Measurements from ENCODE around the gene TSPYL4.

DNA sequence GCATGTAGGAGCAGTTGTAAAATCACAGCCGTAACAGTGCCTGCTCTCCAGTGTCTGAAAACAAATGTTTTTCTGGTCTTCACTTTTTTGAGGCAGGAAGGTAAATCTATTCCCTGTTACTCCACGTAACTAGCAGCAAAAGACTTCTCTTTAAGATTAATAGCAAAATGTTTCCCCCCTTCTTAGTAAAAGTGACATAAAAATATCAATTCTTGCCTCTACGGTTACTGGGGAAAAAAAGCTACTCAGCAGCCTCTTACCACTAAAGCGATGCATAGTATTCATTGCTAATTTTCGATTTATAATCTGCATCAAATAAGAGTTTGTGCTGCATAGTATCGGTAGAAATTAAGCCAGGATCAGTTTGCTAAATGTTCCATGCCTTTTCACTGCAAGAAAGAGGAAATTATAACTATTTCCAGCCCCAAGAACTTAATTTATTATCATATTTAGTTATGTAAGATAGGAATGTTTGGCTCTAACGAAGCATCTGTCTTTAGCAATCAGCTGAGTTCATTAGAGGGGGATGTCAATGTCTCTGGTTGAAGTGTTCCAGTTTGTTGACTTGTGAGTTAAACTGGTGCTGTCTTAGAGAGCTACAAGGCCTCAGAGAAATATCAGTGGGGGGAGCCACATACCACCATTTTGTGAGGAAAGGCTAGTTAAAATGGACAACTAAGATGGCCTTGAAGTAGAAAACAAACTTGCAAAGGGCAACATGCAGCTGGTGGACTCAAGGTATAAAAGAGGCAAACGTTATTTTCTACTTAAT is 26.5 kb upstream of the TSPYL4 start:
- TF ChIP-seq, protein P1, sequence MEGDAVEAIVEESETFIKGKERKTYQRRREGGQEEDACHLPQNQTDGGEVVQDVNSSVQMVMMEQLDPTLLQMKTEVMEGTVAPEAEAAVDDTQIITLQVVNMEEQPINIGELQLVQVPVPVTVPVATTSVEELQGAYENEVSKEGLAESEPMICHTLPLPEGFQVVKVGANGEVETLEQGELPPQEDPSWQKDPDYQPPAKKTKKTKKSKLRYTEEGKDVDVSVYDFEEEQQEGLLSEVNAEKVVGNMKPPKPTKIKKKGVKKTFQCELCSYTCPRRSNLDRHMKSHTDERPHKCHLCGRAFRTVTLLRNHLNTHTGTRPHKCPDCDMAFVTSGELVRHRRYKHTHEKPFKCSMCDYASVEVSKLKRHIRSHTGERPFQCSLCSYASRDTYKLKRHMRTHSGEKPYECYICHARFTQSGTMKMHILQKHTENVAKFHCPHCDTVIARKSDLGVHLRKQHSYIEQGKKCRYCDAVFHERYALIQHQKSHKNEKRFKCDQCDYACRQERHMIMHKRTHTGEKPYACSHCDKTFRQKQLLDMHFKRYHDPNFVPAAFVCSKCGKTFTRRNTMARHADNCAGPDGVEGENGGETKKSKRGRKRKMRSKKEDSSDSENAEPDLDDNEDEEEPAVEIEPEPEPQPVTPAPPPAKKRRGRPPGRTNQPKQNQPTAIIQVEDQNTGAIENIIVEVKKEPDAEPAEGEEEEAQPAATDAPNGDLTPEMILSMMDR (conservative IDR thresholded peaks at IDR 0.05 in 1 of 2, IDR thresholded peaks at IDR 0.05 in 1 of 2; ENCODE audit: extremely low read depth in 1 of 2, insufficient read depth in 1 of 2, low read depth in 1 of 2, low read length in 2 of 2): no peak
- no peak for TF ChIP-seq EZH2 (IDR thresholded peaks at IDR 0.05; ENCODE audit: borderline replicate concordance, low read length)
